SK-N-SH treated with all-trans-retinoic acid at 6 μM for 48 hours (cell line): Measurements from ENCODE around the gene AUTS2.

Experiments used
- CSDC2 ChIP-seq: fragments of 250-450 bp; sonication (Bioruptor Pico); IDR thresholded peaks from 2 replicates; pipeline ENCODE4 v1.5.0; 2020; ENCODE audit warnings: mild to moderate bottlenecking, moderate library complexity
- GLIS3 ChIP-seq: fragments of 250-450 bp; sonication (Bioruptor Pico); IDR thresholded peaks from 2 replicates; pipeline ENCODE4 v1.5.0; 2020; ENCODE audit warnings: mild to moderate bottlenecking, moderate library complexity
- ISL1 ChIP-seq: fragments of 250-450 bp; sonication (Bioruptor Pico); IDR thresholded peaks from 2 replicates; pipeline ENCODE4 v2.1.2; 2022; ENCODE audit warnings: mild to moderate bottlenecking, moderate library complexity
- PATZ1 ChIP-seq: fragments of 250-450 bp; sonication (Bioruptor Pico); IDR thresholded peaks from 2 replicates; pipeline ENCODE4 v1.8.0; 2020; ENCODE audit warnings: mild to moderate bottlenecking, moderate library complexity, borderline replicate concordance
- PPARA ChIP-seq: fragments of 250-450 bp; sonication (Bioruptor Pico); IDR thresholded peaks from 2 replicates; pipeline ENCODE4 v1.5.0; 2020; ENCODE audit warnings: mild to moderate bottlenecking, borderline replicate concordance
- RARB ChIP-seq: fragments of 250-450 bp; sonication (Bioruptor Pico); IDR thresholded peaks from 2 replicates; pipeline ENCODE4 v1.8.0; 2021; ENCODE audit warnings: mild to moderate bottlenecking, moderate library complexity
- SNAI2 ChIP-seq: fragments of 250-450 bp; sonication (Bioruptor Pico); IDR thresholded peaks from 2 replicates; pipeline ENCODE4 v1.5.0; 2020; ENCODE audit warnings: mild to moderate bottlenecking, moderate library complexity
- TCF4 ChIP-seq: fragments of 250-450 bp; sonication (Bioruptor Pico); IDR thresholded peaks from 2 replicates; pipeline ENCODE4 v1.8.0; 2021; ENCODE audit warnings: mild to moderate bottlenecking, moderate library complexity, borderline replicate concordance
- TOX ChIP-seq: fragments of 250-450 bp; sonication (Bioruptor Pico); IDR thresholded peaks from 2 replicates; pipeline ENCODE4 v1.8.0; 2021; ENCODE audit warnings: mild to moderate bottlenecking, moderate library complexity, borderline replicate concordance
- TSHZ2 ChIP-seq: fragments of 250-450 bp; sonication (Bioruptor Pico); IDR thresholded peaks from 2 replicates; pipeline ENCODE4 v1.5.0; 2020; ENCODE audit warnings: mild to moderate bottlenecking, moderate library complexity
- ZFP3 ChIP-seq: fragments of 250-450 bp; sonication (Bioruptor Pico); IDR thresholded peaks from 2 replicates; pipeline ENCODE4 v1.5.0; 2020; ENCODE audit warnings: mild to moderate bottlenecking, moderate library complexity
- ZFP30 ChIP-seq: fragments of 450-650 bp; formaldehyde crosslinking; IDR thresholded peaks from 2 replicates; pipeline ENCODE4 v1.5.0; 2022; ENCODE audit warnings: mild to moderate bottlenecking, moderate library complexity
- ZNF565 ChIP-seq: fragments of 450-650 bp; formaldehyde crosslinking; conservative IDR thresholded peaks from 2 replicates; pipeline ENCODE4 v1.5.0; 2020; ENCODE audit warnings: low read depth, mild to moderate bottlenecking, moderate library complexity
- ZNF70 ChIP-seq: fragments of 450-650 bp; formaldehyde crosslinking; IDR thresholded peaks from 2 replicates; pipeline ENCODE4 v1.5.0; 2020; ENCODE audit warnings: mild to moderate bottlenecking, moderate library complexity

- no peak for TF ChIP-seq TCF4
- no peak for TF ChIP-seq SNAI2 (CRISPR knock-in tag)
- no peak for TF ChIP-seq CSDC2 (CRISPR knock-in tag)
- TF ChIP-seq ZNF70 (CRISPR knock-in tag) = no peak
- TF ChIP-seq ZNF565 (CRISPR knock-in tag) = no peak
- no peak for TF ChIP-seq PATZ1 (CRISPR knock-in tag)
- no peak for TF ChIP-seq ISL1 (CRISPR knock-in tag)
- no peak for TF ChIP-seq ZFP3 (CRISPR knock-in tag)
- TF ChIP-seq TSHZ2 (CRISPR knock-in tag) = no peak
- no peak for TF ChIP-seq GLIS3 (CRISPR knock-in tag)
- TF ChIP-seq ZFP30 (CRISPR knock-in tag) = no peak
- TF ChIP-seq PPARA = no peak
- TF ChIP-seq RARB = no peak
- no peak for TF ChIP-seq TOX (CRISPR knock-in tag)
Observed at GRCh38 chr7:70063371-70063770, 465.1 kb downstream of the AUTS2 start.
